Stimulated activated naive CD8-positive, alpha-beta T cell treated with anti-CD3 and anti-CD28 coated beads, Interleukin-15, amount 100 ng/mL, for 72 hours (primary cell): ENCODE data around the gene APOL4.
"Not testable (repeated sequence)": the region's sequence is repeated elsewhere in the genome, so short reads cannot be mapped to it uniquely, and the experiment has no call there.

Experiments
- ATAC-seq: fragments of 150-1000 bp; cut with Tn5 transposase; 2 replicates; pipeline ENCODE4 v1.10.0; 2021; ENCODE audit warnings: mild to moderate bottlenecking, moderate library complexity
- DNase-seq, 2 donors: peaks; one replicate each; pipeline ENCODE4 v3.0.0; 2021 to 2022
- H3K27ac Mint-ChIP-seq, 2 donors: one replicate each; pipeline ENCODE4 v1.8.0; 2022; ENCODE audit warnings: mild to moderate bottlenecking in 2 of 2, mixed read lengths in 2 of 2, moderate library complexity in 2 of 2
- H3K27me3 Mint-ChIP-seq: one replicate; pipeline ENCODE4 v1.8.0; 2022; ENCODE audit warnings: mixed read lengths
- H3K4me1 Mint-ChIP-seq: one replicate; pipeline ENCODE4 v1.8.0; 2022; ENCODE audit warnings: mild to moderate bottlenecking, mixed read lengths
- H3K4me3 Mint-ChIP-seq, 2 donors: one replicate each; pipeline ENCODE4 v1.8.0; 2022; ENCODE audit warnings: mild to moderate bottlenecking in 2 of 2, mixed read lengths in 2 of 2, moderate library complexity in 1 of 2
- H3K9me3 Mint-ChIP-seq, 2 donors: one replicate each; pipeline ENCODE4 v1.8.0; 2022; ENCODE audit warnings: mixed read lengths in 2 of 2

Gene APOL4

DNA sequence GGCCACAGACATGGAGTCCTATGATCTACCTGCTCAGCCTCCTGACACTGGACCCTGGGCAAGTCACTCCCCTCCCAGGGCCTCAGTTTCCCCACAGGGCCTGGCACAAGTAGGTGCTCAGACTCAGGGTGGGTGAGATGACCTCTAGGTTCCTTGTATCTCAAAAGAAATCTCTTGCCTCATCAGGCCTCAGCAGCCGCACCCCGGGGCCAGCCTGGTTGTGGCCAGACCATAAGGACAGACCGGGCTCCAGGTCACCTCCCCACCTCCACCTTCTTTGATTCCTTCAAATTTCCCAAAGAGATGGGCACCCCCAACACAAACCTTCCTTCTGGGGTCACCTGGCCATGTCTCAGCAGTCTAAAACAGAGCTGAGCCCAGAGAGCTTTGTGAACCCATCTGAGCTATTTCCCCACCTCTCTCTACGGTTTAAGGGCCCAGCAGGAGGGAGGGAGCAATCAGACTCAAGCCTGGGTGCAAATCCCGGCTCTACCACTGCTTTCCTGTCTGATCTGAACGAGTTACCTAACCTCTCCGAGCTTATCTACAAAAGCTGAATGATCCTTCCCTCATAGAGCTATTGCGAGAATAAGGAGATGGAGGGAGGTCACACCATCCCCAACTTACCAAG, 2.5 kb upstream of the APOL4 start:
- Mint-ChIP-seq H3K27me3 (peaks cover 16% of the 10 kb centered on the region), H3K9me3 (peaks cover under 1 to 3% of the 10 kb centered on the region in 2 donors), H3K27ac (no peak overlapping the region), H3K4me3 (no peak overlapping the region), H3K4me1 (peaks cover 13% of the 10 kb centered on the region)
- no peak for DNase-seq
- ATAC-seq: no peak

DNA sequence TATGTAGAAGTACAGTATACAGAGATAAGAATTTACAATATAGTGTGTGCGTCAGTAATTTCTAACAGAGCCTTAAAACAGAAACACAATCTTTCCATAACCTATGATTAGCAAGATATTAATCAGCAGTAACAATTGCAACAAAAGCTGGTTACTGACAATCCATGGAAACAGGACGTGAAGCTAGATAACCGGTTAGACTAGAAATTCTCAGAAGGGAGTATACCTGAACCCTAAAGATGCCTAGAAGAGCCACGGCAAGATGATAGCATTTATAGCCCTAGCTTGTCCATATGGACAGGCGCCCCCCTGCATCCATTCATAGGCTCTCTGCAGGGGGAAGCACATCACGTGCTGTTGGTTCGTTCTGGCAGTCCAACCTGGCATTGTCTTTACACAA, 1.8 kb upstream of the APOL4 start:
- peaks cover 16% of the 10 kb centered on the region for H3K27me3 Mint-ChIP-seq
- DNase-seq, H3K4me3 Mint-ChIP-seq, H3K27ac Mint-ChIP-seq, H3K9me3 Mint-ChIP-seq, ATAC-seq: not testable (repeated sequence)
- peaks cover 20% of the 10 kb centered on the region for H3K4me1 Mint-ChIP-seq

DNA sequence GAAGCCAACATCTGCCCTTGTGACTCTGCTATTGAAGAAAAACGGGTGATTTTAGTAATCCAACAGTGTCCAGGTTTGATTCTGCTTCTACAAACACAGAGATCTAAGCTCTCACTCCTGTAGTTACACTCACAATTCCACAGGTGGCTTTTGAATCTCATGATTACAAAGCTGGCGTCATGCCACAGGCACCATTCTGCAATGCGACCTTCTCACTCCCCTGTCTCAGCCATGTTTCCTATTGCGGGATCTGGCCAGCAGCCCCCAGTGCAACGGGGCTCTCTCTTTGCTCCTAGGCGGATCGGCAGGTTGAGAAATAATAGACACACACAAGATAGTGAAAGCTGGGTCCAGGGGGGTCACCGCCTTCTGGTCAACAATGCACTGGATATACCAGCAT, 1.3 kb upstream of the APOL4 start:
- Mint-ChIP-seq H3K27me3 (peaks cover 16% of the 10 kb centered on the region), H3K4me1 (peaks cover 25% of the 10 kb centered on the region), H3K27ac (peak overlapping the region in 1 of 2 donors; percentile 28)
- H3K9me3 Mint-ChIP-seq, DNase-seq, ATAC-seq, H3K4me3 Mint-ChIP-seq: not testable (repeated sequence)

DNA sequence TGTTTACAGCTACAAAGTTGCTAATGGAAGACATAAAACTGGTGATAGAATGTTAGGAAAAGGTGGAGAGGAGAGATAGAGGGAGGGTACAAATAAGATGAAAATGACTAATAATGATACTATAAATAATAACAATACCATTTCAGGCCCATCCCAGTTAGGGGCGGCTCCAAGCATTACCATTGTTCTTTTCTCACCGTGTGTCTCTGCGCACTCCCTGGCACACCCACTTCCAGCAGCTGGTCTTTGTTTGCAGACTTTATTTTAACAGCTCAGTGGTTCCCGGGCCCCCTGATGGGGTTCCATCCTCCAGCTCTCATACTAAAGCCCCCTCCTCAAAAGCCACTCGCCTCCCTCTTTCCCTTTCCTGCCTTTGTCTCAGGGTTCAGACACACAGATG, 584 bp downstream of the APOL4 start:
- peaks cover 16% of the 10 kb centered on the region for H3K27me3 Mint-ChIP-seq
- ATAC-seq, H3K4me3 Mint-ChIP-seq: not testable (repeated sequence)

DNA sequence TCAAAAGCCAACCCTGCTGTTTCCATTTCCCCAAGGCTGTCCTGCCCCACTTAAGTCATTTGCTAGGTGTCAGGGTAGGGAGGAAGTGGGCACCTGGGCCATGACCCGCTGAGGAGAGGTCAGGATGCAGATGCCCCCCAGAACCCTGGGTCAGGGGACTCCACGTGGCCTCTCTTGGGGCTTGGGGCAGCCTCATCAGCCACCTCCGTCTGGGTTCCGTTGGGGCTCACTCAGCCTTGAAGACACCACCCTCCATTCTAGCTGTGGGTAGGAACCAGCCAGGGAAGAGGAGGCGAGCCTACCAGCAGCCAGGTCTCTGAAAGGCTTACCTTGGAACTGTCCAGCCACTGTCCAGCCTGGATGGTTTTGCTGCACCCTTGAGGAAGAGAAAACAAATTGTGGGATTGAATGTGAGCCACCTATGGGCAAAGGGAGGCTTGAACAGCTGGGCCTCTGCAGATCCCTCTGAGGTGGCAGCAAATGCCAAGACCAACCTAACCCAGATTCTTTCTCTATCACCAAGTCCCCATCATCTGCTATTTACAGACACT, 2.5 kb downstream of the APOL4 start:
- DNase-seq: no peak
- Mint-ChIP-seq H3K27ac (peak overlapping the region in 1 of 2 donors; percentile 8), H3K4me1 (peaks cover 43% of the 10 kb centered on the region), H3K27me3 (peaks cover 7% of the 10 kb centered on the region), H3K4me3 (no peak overlapping the region), H3K9me3 (no peaks in the 10 kb centered on the region)
- ATAC-seq: no peak

More for the DNA sequence above, 584 bp downstream of the APOL4 start:
- DNase-seq, H3K9me3 Mint-ChIP-seq, H3K27ac Mint-ChIP-seq: not testable (repeated sequence)
- peaks cover 37% of the 10 kb centered on the region for H3K4me1 Mint-ChIP-seq

DNA sequence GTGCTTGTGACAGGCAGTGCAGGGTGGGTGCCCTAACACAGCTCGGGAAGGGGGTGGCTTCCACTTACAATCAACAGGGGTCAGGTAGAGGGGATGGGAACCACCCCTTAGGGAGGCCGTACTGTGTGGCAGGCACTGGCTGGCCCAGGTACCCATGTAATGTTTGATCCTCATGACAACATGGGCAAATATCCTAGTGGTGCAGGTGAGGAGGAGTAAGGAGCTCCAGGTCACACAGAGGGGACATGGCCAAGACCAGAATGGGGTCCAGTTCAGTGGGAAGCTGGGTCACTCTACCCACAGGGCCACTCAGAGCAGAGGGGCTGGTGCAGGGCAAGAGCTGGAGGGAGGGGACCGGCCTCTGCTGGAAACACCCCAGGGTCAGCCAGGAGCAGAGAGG, 3.1 kb downstream of the APOL4 start:
- DNase-seq (no peak), ATAC-seq (no peak)
- Mint-ChIP-seq H3K4me3 (peak overlapping the region in 1 of 2 donors; percentile 33), H3K9me3 (no peaks in the 10 kb centered on the region), H3K27ac (no peak overlapping the region), H3K4me1 (peaks cover 43% of the 10 kb centered on the region), H3K27me3 (peaks cover 2% of the 10 kb centered on the region)

DNA sequence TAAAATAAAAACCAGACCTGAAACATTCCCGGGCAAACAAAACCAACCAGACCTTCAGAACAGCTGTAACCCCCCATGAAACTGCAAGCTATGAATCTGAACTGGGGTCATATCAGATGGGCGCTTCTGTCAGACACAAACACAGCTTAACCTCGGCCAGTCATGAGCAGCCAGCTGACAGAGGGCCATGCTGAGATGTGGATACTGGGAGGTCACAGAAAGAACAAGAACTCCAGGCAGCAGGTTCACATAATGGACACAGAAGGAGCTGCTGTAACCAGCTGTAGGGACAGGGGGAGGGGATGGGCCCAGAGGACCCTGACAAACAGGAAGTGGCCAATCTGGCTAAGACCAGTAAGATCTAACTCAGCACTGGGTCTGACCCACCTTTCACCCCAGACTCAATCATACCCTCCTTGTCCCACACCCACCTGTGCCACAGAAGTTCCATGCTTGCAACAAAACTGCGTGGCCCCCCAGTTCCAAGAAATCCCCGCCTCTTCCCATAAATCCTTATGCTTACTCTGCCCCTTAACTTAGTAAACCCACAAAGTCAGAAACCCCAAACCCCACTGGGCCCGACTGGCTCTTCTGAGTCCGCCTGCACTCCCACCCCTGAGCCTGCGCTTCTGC, 4.0 kb downstream of the APOL4 start:
- ATAC-seq (peak; percentile 86), DNase-seq (peak in 1 of 2 donors; percentile 50)
- Mint-ChIP-seq H3K9me3 (no peaks in the 10 kb centered on the region), H3K4me1 (peaks cover 43% of the 10 kb centered on the region), H3K4me3 (peak overlapping the region; percentile 33 to 40), H3K27ac (peak overlapping the region in 1 of 2 donors; percentile 52), H3K27me3 (no peaks in the 10 kb centered on the region)

DNA sequence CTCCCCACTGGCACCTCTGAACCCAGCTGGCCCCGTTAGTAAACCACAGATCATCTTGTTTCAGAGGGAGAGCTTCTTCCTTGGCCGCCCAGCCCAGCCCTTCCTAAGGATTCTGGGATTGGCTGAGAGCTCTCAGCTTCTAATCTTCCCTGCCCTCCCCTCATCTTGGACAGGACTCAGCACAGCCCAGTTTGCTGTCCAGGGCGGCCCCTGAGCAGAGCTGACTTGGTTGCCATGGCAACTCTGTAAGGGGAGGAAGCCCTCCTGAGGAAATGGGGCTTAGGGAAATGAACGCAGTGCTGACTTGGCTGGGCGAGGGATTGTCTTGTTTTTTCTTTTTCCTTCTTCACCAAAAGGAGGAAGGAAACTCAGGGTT, 4.6 kb downstream of the APOL4 start:
- H3K27ac Mint-ChIP-seq: peak overlapping the region in 1 of 2 donors; percentile 52
- H3K4me3 Mint-ChIP-seq: peak overlapping the region in 1 of 2 donors; percentile 18

DNA sequence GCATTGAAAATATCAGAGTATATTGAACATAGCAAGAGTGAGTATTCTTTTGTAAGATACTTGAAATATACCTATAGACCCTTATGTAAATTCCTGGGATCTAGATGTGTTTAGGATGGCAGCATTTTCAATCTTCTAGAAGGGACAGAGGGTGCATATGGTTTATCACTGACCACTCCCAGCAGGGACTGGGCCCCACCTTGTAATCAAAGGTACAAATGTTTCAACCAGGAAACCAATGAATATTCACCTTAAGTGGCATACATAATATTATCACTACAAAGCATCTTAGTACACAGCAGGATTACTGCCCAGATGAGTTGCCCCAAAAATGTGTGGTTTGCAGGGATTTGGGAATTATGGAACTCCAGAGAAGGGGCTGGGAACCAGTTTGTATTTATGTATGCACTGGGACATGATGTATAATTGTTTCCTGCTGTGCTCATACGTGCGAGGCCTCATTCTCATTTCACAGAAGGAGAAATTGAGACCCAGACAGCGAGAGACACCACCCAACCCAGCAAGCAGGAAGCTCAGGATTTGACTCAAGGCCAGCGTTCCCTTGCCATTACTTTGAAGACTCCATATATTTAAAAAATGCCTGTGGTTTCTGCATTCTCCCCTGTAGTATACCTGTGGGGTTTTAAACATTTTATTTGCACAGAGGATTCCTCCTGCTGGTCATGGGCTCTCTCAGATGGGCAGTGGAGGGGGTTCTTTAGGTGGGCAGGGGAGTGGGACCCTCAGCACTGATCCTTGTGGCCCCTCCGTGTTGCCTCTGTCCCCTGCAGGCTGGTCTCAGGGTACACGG, 5.2 kb downstream of the APOL4 start:
- Mint-ChIP-seq H3K27me3 (no peaks in the 10 kb centered on the region), H3K9me3 (no peaks in the 10 kb centered on the region), H3K27ac (no peak overlapping the region), H3K4me3 (no peak overlapping the region), H3K4me1 (peaks cover 34% of the 10 kb centered on the region)
- ATAC-seq (no peak), DNase-seq (no peak)

More for the DNA sequence above, 4.6 kb downstream of the APOL4 start:
- H3K9me3 Mint-ChIP-seq: no peaks in the 10 kb centered on the region
- peaks cover 40% of the 10 kb centered on the region for H3K4me1 Mint-ChIP-seq
- ATAC-seq: no peak
- no peaks in the 10 kb centered on the region for H3K27me3 Mint-ChIP-seq
- no peak for DNase-seq

DNA sequence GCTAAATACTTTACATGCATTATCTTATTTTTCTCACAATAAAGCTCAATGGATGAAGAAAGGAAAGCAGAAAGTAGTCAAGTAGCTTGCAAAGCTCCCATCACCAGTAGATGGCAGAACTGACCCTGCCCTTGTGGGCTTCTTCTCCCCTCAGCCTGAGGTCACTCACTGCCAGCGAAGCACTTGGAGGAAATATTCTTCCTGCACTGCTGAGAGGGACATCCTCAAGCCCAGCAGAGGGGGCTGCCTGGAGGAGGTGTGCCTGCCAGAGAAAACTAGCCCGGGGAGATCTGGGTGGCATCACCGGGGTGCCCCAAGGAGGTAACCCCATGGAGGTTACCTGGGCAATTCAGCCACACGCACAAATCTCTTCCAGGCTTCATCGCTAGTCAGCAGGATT, 6.6 kb downstream of the APOL4 start:
- Mint-ChIP-seq H3K9me3 (no peaks in the 10 kb centered on the region), H3K4me1 (peaks cover 31% of the 10 kb centered on the region), H3K27ac (no peak overlapping the region), H3K27me3 (no peaks in the 10 kb centered on the region), H3K4me3 (no peak overlapping the region)
- DNase-seq (peak; percentile 38 to 51), ATAC-seq (peak; percentile 79)

DNA sequence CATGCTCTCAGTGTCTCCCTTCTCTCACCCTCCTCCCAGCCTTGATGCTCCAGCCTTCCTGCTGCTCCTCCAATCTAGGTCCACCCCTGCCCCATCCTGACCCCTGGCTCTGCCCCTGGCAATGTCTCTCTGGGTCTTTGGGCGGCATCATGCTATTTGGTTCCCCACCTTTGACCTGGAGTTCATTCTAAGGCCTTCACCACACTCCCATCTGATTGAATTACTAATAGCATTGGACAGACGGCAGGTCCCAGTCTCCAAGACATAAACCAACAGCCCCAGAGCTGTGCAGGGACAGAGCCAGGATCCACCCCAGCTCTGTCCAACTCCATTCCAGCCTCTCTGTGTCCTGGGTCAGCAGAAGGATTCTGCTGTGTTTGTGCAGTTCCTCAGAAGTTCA, 7.2 kb downstream of the APOL4 start:
- no peak for DNase-seq
- Mint-ChIP-seq H3K4me1 (peaks cover 31% of the 10 kb centered on the region), H3K4me3 (no peak overlapping the region), H3K27me3 (no peaks in the 10 kb centered on the region), H3K9me3 (no peaks in the 10 kb centered on the region), H3K27ac (peak overlapping the region in 1 of 2 donors; percentile 30)
- no peak for ATAC-seq

DNA sequence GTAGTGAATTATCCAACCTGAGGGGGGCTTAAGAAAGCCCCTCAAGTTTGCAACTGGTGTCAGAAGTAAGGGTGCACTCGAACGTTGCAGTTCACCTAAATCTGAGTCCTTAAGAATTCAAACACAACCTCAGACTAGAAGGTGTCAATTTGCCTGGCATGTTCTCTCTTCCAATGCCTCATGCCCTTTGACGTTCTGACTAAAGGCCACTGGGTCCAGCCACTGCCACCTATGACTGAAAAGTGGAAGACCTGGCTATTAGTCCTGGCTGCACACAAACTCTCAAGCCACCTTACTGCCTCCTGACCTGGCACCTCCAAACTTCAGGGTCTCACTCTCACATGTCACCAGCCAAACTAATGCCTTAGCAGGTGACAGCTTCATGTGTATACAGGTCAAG, 8.0 kb downstream of the APOL4 start:
- H3K27me3 Mint-ChIP-seq: no peaks in the 10 kb centered on the region
- no peak for ATAC-seq
- peaks cover 24% of the 10 kb centered on the region for H3K4me1 Mint-ChIP-seq
- no peak overlapping the region for H3K4me3 Mint-ChIP-seq
- H3K9me3 Mint-ChIP-seq: no peaks in the 10 kb centered on the region
- no peak overlapping the region for H3K27ac Mint-ChIP-seq
- no peak for DNase-seq

DNA sequence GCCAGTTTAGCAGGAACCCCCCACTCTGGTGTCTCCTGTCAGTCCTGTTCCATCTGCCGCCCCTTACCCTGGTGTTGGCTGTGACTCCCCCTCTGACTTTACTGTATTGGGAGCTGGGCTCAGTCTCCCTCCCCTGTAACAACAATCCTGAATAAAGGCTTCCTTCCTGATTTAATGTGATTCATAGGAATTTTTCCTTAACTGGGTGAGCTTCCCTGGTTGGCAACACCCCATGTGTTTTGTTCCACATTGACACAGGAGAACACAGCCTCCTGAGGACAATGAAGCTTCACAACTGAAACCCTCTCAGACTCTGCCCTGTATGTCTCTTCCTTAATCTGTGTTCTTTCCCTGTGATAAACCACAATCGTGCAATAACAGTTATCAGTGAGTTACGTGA, 8.4 kb downstream of the APOL4 start:
- DNase-seq: no peak
- H3K9me3 Mint-ChIP-seq: no peaks in the 10 kb centered on the region
- no peak for ATAC-seq
- peaks cover 20% of the 10 kb centered on the region for H3K4me1 Mint-ChIP-seq
- H3K4me3 Mint-ChIP-seq: no peak overlapping the region
- H3K27me3 Mint-ChIP-seq: no peaks in the 10 kb centered on the region
- no peak overlapping the region for H3K27ac Mint-ChIP-seq

DNA sequence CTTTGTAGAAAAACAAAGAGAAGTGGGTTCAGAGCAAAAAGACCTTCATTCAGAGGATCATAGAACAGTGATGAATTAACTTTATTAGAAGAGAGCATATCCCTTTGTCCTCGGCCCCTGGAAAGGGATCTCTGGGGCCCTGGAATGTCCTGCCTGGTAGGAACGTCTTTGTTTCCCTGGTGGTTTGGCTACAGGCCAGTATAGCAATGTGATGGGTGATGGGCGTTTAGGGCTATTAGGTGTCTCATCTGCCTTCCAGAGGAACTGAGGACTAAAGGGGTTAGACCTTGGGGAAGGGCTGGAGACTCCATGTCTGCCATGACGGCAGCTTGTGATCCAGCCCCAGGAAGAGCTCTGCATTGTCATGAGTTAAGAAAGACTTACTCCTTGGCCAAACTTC, 9.1 kb downstream of the APOL4 start:
- Mint-ChIP-seq H3K9me3 (no peaks in the 10 kb centered on the region), H3K4me1 (peaks cover 14% of the 10 kb centered on the region), H3K27me3 (no peaks in the 10 kb centered on the region)

DNA sequence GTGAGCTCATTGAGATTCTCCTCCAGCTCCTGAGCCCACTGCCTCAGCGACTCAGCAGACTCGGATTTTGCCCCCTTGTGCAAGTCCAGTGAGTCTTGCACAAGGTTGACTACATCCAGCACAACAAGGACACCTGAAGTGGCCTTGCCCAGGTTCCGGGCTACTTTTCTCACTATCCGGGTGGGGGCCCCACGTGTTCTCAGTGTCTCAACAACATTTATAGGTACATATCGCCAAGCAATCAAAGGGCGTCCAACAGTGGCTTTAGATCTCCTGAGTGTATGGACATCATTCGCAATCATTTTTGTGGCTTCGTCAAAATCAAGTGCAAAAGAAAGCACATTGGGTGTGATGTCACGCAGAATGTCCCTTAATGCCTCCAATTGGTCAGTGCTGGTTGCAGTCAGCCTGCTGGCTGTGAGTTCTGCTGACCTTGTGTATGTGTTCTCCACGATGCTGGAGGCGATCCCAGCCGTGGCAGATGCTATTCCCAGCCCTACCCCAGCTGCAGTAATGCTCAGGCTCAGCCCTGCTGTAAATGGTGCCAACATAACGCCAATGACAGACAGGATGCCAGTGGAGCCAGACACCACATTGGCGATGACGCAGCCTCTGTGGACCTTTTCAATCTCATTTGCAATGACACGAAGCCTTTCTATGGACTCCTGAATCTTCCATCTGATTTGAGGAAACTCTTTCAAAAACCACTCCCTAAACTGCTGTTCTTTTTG, 10.3 kb downstream of the APOL4 start:
- ATAC-seq: no peak

More for the DNA sequence above, 9.1 kb downstream of the APOL4 start:
- no peak overlapping the region for H3K27ac Mint-ChIP-seq
- ATAC-seq (no peak), DNase-seq (no peak)
- H3K4me3 Mint-ChIP-seq: no peak overlapping the region

More for the DNA sequence above, 10.3 kb downstream of the APOL4 start:
- Mint-ChIP-seq H3K27ac (no peak overlapping the region), H3K9me3 (no peaks in the 10 kb centered on the region), H3K4me3 (no peak overlapping the region), H3K4me1 (peaks cover 5% of the 10 kb centered on the region), H3K27me3 (no peaks in the 10 kb centered on the region)
- DNase-seq: no peak
